GM18951 (cell line): ENCODE measurements around the gene TRIM58.

Experiments used
- POLR2A ChIP-seq: IDR thresholded peaks from 4 replicates; pipeline ENCODE4 v1.6.1; 2011; ENCODE audit warnings: mild to moderate bottlenecking; ENCODE audit not compliant: insufficient read length, insufficient read depth; ENCODE audit errors: extremely low read depth
- in situ Hi-C: fragments of 300-500 bp; cut with MboI; formaldehyde crosslinking; loops from one replicate; pipeline ENCODE4 v1.12.0; 2022; ENCODE audit warnings: low sequenced_read_pairs, mixed read lengths, inconsistent platforms; ENCODE audit not compliant: unreplicated experiment

The TRIM58 gene

DNA sequence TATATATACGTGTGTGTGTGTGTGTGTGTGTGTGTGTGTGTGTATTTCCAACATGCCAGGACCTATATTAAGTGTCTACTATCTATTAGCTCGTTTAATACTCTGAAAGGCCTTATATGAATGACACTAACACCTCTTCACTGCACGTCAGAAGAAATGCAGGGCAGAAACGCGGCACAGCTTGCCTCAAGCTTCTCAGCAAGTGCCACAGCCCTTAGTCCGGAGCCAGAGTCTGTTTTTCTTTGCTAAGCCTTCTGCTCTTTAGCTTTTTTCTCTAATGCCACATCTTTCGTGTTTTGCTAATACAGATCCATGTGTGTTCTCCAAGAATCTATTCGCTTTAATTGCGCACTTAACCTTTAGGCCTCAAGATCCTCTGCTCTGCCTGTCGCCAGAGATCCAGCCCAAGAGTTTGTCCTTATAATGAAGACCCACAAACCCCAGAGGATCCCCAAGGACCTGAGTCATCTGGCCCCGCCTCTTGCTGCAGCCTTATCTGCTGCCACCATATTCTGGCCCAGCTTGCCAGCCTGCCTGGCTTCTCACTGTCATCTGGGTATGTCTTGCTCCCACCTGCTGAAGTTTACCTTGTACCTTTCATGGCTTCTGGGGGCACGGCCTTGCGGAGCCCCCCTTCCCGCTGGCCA, 2.0 kb upstream of the TRIM58 start:
- no peak for TF ChIP-seq POLR2A
- in situ Hi-C loops: no loop called here

DNA sequence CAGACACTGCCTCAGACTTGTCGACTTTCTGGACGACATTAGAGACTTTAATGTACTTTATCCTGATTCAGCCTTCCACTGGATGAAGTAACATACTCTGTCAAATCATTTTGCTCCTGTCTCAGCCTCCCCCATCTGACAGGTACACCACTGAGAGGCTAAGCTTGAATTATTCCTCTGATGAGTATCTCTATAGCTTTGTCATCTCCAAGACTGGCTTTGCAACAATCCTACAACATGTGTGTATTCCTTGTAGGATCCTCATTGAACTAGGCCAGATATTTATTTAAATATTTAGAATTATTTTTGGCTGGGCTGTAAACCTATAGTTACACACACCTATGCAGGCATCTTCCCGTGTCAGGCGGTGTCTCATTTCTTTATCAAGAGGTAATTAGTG, 1.1 kb upstream of the TRIM58 start:
- TF ChIP-seq POLR2A: no peak
- in situ Hi-C loops: no loop called here

DNA sequence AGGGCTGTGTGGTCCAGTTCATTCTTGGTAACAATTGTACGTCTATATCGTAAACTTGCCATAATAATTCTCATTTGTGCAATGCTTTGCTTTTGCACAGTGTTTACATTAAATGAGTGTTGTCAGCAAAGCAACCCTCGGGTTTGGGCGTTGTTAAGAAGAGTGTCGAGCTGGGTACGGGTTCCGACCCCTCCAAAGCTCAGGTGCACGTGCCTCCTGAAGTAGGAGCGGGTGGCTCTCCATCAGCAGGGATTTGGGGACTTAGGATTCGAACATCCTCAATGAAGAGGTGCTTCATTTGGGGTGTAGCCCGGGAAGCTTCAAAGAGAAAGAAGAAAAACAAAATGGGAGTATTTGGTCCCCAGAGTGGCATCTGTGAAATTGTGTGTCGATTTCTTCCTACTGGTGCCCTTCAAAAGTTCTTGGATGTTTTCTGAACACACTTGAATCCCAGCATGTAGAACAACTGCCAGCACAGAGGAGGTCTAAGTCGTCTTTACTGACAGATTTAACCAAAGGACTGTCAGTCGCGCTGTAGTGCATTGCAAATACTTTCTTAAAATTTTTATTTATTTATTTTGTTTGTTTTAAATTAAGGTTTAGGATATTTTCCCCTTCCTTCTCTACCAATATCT, 1.1 kb downstream of the TRIM58 start:
- TF ChIP-seq POLR2A: no peak
- in situ Hi-C loops: no loop called here

DNA sequence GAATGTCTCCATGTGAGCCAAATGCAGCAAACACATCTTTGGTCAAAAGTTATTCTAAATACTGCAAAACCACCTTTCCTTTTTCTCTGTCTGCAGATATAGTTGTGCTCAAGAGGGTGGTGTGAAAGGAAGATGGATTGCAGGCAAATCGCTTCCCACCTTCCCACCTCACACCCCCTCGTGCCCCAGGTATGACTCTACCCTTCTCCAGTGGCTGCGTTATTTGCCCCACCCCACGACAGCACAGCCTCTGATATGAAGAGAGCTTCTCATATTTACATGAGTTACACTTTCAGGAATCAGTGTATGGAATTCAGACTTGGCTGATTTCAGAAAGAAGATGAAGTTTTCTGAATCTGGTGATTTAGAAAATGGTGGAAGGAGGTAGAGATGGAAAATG, 5.8 kb downstream of the TRIM58 start:
- TF ChIP-seq POLR2A: no peak
- in situ Hi-C loops: no loop called here

DNA sequence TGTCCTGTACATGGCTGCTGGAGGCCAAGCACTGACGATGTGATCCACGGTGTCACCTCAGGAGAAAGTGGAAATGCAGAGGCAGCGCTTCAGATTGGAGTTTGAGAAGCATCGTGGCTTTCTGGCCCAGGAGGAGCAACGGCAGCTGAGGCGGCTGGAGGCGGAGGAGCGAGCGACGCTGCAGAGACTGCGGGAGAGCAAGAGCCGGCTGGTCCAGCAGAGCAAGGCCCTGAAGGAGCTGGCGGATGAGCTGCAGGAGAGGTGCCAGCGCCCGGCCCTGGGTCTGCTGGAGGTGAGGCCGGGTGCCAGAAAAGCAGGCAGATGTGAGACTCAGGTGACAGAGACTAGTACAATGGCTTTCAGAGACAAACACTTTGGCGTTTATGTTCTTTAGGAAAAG, 7.7 kb downstream of the TRIM58 start:
- no peak for TF ChIP-seq POLR2A
- in situ Hi-C loops: no loop called here

DNA sequence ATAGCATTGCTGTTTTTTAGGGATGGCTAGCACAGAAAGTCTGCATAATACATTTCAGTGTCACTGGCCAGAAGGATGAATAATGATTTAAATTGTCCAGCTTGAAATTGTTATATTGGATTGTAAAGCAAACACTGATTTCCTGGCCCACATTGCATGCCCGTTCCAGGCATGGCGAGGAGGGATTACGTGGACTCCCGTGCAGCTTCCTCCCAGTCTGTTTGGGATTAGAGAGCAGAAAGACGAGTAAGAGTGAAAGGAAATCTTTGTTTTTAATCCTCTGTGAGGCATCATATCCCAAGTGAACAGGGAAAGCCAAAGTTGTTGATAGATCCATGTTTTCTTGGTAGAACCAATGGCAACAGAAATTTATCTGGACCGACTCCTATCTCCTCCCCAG, 8.4 kb downstream of the TRIM58 start:
- in situ Hi-C loops: no loop called here
- TF ChIP-seq POLR2A: no peak

DNA sequence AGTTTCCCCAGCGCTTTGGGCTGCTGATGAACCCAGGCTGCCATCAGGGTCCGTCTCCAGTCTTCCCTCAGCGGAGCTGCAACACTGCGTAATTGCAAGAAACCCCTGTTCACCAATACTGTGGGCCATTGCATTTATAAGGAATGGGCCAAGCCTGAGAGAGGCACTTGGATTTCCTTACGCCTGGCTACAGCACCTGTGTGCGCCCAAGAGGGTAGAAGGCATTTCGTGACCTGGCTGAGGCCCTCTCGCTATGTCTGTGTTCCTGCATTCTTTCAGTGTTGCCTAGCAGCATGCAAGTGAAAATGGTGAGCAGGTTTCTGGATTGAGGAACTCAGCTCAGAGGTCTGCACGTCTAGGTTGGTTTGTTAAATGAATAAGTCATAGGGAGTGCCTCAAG, 26.4 kb downstream of the TRIM58 start:
- in situ Hi-C loops: no loop called here
- TF ChIP-seq POLR2A: no peak

DNA sequence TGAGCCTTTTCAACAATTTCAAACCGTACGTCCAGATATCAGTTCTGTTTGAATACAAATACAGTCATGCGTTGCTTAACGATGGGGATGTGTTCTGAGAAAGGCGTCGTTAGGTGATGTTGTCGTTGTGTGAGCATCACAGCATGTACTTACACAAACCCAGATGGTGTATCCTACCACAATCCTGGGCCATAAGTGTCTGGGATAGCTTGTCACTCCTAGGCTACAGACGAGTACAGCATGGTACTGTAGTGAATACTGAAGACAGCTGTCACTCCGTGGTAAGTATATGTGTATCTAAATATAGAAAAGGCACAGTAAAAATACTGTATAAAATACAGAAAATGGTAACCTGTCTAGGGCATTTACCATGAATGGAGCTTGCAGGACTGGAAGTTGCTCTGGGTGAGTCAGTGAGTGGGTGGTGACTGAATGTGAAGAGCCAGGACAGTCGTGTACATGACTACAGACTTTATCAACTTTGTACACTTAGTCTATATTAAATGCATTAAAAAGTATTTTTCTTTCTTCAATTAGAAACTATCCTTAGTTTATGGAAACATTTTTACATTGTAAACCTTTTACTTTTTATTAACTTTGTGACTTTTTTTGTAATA, 27.9 kb downstream of the TRIM58 start:
- in situ Hi-C loops: no loop called here
- TF ChIP-seq POLR2A: no peak

DNA sequence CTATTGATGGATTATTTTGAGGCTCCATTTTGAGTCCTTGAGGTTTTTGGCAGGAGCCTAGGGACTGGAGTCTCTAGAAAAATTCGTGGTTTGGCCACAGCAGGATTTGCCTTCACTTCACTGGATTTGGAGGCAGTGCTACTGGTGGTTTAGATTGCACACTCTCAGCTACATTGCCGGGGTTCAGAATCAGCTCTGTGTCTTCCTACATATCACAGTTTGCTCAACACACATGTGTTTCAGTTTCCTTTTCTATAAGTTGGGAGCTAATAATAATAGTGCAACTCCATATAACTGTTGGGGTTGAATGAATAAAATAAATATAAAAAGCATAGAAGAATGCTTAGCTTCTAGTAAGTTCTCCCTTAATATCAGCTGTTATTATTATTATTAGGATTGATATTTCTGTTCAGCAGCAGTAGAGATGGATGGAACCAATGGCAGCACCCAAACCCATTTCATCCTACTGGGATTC, 38.2 kb downstream of the TRIM58 start, which contains the start of gene OR2W3:
Gene OR2W3, plus strand, starts transcription at position 425 of the 475 bp plus-strand sequence. Its CDS starts 0 bp downstream, at position 425.
- in situ Hi-C loops: no loop called here
- TF ChIP-seq POLR2A: no peak

DNA sequence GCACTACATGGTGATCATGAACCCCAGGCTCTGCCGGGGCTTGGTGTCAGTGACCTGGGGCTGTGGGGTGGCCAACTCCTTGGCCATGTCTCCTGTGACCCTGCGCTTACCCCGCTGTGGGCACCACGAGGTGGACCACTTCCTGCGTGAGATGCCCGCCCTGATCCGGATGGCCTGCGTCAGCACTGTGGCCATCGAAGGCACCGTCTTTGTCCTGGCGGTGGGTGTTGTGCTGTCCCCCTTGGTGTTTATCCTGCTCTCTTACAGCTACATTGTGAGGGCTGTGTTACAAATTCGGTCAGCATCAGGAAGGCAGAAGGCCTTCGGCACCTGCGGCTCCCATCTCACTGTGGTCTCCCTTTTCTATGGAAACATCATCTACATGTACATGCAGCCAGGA, 39.0 kb downstream of the TRIM58 start:
- in situ Hi-C loops: no loop called here
- TF ChIP-seq POLR2A: no peak

DNA sequence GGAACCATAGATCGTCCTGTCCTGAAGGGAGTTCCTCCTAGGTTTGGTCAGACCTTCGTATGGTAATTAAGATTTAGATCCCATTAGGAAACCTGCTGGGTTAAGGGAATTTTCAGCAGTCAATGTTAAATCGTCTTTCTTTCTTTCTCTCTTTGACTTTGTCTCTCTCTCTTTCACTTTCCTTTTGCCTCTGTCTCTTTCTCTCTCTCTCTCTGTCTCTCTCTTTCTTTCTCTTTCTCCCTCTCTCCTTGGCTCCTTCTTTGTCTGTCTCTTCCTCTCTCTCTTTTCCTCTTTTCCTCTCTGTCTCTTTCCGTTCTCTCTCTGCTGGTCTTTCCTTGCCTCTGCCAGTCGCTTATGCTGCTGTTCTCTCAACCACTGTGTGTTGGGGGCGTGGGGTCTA, 47.1 kb downstream of the TRIM58 start:
- in situ Hi-C loops: no loop called here
- TF ChIP-seq POLR2A: no peak

DNA sequence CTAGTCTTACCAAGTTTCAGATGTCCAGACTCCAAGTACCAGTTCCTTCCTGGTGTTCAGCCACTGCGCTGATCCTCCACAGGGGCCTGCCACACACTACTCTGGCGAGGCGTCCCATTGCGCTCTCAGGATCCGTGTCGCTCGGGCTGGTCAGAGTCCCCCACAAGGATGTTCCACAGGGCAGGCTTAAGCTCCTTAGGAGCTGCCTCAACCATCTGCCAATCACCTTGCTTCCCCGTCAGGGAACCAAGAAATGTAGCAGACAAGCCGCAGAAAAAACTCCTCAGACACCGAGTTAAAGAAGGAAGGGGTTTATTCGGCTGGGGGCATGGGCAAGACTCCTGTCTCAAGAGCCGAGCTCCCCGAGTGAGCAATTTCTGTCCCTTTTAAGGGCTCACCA, 48.2 kb downstream of the TRIM58 start:
- in situ Hi-C loops: no loop called here

DNA sequence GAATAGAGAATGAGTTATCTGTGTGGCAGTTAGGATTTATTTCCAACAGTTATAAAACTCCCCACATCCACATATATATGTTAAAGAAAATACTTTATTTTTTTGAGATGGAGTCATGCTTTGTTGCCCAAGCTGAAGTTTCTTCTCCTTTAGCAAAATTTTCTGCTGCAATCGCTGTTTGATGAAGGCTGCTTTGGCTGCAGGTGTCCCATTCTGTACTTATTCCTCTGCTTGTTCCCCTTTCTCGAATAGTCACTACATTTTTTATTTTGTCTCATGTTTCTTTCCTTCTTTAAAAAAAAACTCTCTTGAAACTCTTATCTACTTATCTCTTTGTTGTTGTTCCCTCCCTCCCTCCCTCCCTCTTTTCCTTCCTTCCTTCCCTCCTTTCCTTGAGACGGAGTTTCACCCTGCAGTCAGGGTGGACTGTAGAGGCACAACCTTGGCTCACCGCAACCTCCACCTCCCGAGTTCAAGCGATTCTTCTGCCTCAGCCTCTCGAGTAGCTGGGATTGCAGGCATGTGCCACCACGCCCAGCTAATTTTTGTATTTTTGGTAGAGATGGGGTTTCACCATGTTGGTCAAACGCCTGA, 49.0 kb downstream of the TRIM58 start:
- in situ Hi-C loops: no loop called here
- no peak for TF ChIP-seq POLR2A

More for the DNA sequence above, 48.2 kb downstream of the TRIM58 start:
- TF ChIP-seq POLR2A: no peak
